Right ventricle myocardium inferior (tissue), 1 donor: ENCODE results near the gene SRCAP. TPM values are rescaled to one million over a fixed set of nuclear protein-coding genes. Genes with fewer than 3 reads are reported as not detected.

ENCODE experiments used
- ATAC-seq: fragments of 200-7000 bp; cut with Tn5 transposase; one replicate; pipeline ENCODE4 v1.9.1; 2020; ENCODE audit warnings: mild to moderate bottlenecking, moderate library complexity
- DNase-seq: peaks from one replicate; pipeline ENCODE4 v3.0.0; 2021; ENCODE audit errors: missing footprints
- intact Hi-C: fragments of 100-400 bp; cut with DNase I; formaldehyde crosslinking; loops from one replicate; pipeline ENCODE4 v1.11.0; 2022
- total RNA-seq: library from RNA; stranded (reverse); fragmentation: NEBNext Ultra II Directional; extraction: Animal tissue kit (Norgen Biotek cat#: 25700); gene quantifications from one replicate; pipeline ENCODE4 v1.2.1, GENCODE V29; 2021
- donor health status: DM: no; HTN: yes; CAD: no; lungs with severe emphysema.

Gene SRCAP
- total RNA-seq, 1 donor from 2014 or later, result 39.7 TPM

DNA sequence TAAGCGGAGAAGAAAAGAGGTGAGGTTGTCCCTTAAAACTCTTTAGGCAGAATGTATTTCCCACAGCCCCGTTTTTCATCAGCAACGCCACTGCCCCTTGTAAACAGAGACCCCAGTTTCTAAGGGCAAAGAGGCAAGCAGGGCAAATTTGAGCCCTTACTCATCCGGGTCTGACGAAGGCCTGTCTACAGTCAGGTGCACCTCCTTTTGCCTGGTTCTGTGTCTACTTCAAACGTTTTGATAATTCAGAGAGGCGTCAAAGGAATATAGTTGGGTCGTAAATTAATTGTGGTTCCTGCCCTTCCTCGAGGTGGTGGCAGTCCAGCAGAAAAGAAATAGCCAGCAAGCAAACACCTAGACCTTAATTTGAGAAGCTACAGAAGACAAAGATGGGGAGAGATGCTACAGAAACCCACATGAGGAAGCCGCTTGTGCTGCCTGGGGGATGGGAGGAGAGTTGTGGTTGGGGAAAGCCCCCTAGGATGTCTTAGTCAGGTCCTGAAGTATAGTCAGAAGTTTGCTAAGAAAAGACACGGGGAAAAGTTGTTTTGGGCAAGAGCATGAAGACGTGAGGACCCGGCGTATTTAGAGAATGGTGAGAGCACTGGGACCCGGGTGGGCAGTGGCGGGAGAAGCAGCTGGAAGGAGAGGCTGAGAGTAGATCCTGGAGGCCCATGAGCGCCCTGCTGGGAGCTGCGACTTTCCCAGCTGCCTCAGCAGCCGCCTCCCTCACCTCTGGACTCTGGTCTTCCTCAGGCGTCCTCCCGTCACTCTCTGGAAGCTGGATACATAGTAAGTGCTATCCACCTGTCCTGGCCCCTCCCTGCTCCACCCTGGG lies 38.3 kb upstream of the SRCAP start:
- intact Hi-C loops, result loop anchor here (5.0 kb wide), 1 partner anchor 37 kb away; the partner anchor contains the start of gene SRCAP
- no peak for ATAC-seq
- DNase-seq, result no peak

DNA sequence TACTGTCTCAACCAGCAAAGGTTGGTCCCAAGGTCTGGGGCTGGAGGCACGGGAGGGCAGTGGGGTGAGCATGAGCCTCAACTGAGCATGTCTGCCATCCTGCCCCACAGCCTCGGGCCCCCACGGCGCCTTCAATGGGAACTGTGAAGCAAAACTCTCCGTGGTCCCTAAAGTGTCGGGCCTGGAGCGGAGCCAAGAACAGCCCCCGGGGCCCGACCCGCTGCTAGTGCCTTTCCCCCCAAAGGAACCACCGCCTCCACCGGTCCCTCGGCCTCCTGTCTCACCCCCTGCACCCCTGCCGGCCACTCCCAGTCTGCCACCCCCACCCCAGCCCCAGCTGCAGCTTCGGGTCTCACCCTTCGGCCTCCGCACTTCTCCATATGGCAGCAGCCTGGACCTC lies 36.5 kb upstream of the SRCAP start:
- ATAC-seq (no peak), DNase-seq (no peak)
- intact Hi-C loops, result loop anchor here (5.0 kb wide), 1 partner anchor 35 kb away; the partner anchor contains the start of gene SRCAP

DNA sequence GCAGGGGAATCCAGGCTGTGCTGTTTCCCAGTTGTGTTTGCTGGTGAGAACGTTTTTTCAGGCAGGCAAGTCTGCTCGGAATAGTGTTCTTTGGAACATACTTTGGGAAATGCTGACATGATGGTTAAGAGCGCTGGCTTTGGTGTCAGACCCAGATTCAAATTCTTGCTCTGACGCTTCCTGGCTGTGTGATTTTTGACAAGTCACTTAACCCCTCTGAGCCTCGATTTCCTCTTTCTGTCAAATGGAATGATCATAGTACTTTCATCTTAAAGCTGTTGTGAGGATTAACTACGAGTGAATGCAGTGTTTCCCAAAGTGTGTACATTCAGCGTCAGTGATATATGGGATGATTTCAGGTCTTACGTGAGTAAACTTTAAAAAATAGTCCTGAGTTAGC lies 35.9 kb upstream of the SRCAP start:
- ATAC-seq (no peak), DNase-seq (no peak)
- intact Hi-C loops, result loop anchor here (5.0 kb wide), 1 partner anchor 34 kb away; the partner anchor contains the start of gene SRCAP

DNA sequence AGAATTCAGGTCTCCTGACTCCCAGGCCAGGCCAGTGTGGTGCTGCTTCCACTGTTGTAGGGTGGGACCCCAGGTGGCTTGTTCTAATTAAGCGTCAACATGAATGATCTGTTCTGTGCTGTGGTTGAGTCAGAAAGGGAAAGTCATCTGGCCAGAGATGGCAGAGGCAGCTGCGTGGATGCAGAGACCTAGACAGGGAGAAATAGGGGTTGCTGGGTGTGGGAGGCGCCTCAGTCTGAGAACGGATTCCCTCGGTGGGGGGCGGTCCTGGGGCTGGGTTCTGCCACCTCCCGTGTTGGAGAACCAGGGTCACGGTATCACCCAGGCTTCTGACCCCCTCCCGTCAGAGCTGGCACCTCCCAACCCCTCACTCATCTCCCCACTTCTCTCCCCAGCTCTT lies 35.2 kb upstream of the SRCAP start:
- DNase-seq (no peak), ATAC-seq (no peak)
- intact Hi-C loops, result loop anchor here (5.0 kb wide), 1 partner anchor 33 kb away; the partner anchor contains the start of gene SRCAP

DNA sequence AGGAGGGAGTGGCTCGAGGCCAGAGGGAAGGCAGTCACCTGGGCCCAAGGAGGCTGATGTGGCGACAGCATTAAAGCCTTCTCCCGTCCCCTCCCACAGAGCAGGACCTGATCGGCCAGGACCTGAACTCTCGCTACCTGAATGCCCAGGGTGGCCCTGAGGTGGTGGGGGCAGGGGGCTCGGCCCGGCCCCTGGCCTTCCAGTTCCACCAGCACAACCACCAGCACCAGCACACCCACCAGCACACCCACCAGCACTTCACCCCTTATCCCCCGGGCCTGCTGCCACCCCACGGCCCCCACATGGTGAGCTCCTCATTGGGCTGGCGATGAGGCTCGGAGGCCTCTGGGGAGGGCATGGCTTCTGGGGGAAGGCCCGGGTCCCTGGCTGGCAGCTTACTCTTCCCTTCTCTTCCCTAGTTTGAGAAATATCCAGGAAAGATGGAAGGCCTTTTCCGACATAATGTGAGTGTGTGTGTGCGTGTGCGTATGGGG lies 34.3 kb upstream of the SRCAP start:
- DNase-seq, result no peak
- intact Hi-C loops, result loop anchor here (5.0 kb wide), 1 partner anchor 33 kb away; the partner anchor contains the start of gene SRCAP
- ATAC-seq, result no peak

DNA sequence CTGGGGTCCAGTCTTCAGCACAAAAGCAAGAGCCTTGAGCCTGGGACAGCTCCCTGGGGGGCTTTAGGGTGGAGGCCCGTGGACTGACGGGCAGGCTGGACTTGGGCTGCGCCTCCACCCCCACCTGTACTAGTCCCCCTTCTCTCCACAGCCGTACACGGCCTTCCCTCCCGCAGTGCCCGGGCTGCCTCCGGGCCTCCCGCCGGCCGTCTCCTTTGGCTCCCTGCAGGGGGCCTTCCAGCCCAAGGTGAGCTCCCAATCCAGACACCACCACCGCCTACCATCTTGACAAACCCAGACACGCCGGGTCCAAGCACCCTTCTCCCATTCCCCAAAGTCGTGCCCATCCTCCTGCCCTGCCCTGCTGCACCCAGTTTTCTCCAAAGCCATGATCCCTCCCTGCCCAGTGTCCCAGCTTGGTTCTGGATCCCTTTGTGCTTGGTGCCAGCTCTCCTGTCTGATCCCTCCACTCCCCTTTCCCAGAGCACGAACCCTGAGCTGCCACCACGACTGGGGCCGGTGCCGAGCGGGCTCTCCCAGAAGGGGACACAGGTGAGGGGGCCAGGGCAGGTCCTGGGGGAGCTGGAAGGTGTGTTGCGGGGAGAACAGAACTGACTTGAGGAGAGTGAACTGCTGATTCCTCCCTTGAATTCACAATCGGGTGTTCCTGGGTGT lies 33.7 kb upstream of the SRCAP start:
- no peak for DNase-seq
- no peak for ATAC-seq
- intact Hi-C loops, result no loop called here

DNA sequence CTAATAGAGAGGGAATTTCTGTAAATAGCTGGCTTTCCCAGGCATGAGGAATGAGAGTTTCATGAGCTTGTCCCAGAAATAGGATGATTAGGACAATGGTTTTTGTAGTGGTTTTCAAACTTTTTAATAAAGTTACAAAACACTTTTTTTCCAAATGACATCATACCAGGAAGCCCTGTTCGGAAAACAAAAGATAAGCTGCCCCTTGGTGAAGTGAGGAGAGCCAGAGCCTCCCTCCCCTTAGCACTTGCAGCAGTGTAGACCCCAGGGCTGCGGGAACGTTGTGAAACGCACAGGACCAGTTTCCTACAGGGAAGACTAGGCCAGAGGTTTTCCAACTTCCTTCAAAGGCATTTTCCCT lies 33.2 kb upstream of the SRCAP start:
- intact Hi-C loops, result no loop called here
- DNase-seq, result no peak

DNA sequence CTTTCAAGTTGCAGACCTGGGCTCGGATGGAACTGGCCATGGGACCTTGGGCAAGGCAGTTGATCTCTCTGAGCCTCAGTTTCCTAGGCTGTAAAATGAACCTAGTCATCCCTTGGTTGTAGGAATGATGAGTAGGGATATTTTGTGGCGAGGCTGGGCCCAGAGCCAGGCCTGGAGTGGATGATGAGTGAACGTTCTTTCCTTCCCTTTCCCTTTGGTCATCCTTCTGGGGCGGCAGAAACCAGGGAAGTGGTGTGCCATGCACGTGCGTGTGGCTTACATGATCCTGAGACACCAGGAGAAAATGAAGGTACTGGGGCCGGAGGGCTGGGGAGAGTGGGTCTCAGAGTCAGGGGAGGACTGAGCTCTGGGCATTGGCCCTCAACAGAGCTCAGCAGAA lies 32.3 kb upstream of the SRCAP start:
- no peak for ATAC-seq
- intact Hi-C loops, result no loop called here

More for the DNA sequence above, 33.2 kb upstream of the SRCAP start:
- no peak for ATAC-seq

DNA sequence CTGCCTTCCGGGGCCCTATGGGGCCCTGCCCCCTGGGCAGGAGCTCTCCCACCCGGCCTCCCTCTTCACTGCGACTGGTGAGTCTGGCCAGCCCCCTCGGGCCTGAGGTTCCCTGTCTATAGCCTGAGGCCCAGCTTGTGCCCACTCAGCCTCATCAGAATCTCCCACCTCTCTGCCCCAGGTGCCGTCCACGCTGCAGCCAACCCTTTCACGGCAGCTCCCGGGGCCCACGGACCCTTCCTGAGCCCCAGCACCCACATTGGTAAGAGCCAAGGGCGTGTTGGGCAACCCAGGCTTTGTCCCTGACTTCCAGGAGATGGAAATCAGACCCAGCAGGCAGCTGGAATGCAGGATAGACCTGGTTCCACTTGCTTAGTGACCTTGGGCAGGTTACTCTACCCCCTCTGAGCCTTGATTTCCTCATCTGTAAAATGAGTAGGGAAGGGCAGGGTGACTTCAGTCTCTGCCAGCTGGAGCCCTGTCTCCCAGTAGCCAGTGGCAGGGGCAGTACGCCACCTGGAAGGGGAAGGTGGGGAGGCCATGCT lies 31.5 kb upstream of the SRCAP start:
- no peak for ATAC-seq
- intact Hi-C loops, result no loop called here
- DNase-seq, result no peak

More for the DNA sequence above, 32.3 kb upstream of the SRCAP start:
- no peak for DNase-seq

DNA sequence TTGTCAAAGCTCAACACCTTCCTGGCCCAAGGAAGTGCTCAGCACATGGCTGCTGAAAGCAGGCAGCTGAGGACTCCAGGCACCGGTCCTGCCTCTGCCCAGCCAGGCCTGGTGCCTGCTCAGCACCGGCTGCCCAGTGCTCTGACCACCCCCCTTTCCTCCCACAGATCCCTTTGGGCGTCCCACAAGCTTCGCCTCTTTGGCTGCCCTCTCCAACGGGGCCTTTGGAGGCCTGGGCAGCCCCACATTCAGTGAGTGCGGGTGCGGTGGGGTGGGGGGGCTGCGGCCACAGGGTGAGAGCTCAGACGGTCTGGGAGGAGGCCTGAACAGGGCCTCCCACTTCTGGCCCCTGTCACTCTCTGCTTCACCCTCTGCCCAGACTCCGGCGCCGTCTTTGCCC lies 30.6 kb upstream of the SRCAP start:
- DNase-seq, result no peak
- ATAC-seq, result no peak

DNA sequence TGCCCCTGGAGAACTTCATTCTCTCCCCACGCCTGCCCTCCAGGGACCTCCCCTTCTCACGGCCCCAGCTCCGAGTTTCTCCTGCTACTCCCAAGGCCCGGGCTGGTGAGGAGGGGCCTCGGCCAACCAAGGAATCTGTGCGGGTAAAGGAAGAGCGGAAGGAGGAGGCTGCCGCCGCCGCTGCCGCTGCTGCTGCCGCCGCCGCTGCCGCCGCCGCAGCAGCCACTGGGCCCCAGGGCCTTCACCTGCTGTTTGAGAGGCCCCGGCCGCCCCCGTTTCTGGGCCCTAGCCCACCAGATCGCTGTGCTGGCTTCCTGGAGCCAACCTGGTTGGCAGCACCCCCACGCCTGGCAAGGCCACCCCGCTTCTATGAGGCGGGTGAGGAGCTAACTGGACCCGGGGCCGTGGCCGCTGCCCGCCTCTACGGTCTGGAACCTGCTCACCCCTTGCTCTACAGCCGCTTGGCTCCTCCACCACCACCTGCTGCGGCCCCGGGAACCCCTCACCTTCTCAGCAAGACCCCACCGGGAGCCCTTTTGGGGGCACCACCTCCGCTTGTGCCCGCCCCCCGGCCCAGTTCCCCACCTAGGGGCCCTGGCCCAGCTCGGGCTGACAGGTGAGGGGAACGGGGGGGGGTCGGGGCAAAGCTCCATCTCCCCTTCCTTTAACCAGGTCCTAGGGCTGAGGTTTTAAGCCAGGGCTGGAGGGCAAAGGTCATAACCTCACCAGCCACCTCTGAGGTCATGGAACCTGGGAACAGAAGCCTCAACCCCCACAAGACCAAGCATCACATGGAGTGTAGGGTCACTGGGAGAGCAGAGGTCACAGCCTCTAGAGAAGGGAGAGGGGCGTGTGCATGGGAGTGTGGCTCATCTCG lies 29.7 kb upstream of the SRCAP start:
- DNase-seq, result no peak
- ATAC-seq, result peak; percentile 14
- intact Hi-C loops, result no loop called here

More for the DNA sequence above, 30.6 kb upstream of the SRCAP start:
- intact Hi-C loops, result no loop called here

DNA sequence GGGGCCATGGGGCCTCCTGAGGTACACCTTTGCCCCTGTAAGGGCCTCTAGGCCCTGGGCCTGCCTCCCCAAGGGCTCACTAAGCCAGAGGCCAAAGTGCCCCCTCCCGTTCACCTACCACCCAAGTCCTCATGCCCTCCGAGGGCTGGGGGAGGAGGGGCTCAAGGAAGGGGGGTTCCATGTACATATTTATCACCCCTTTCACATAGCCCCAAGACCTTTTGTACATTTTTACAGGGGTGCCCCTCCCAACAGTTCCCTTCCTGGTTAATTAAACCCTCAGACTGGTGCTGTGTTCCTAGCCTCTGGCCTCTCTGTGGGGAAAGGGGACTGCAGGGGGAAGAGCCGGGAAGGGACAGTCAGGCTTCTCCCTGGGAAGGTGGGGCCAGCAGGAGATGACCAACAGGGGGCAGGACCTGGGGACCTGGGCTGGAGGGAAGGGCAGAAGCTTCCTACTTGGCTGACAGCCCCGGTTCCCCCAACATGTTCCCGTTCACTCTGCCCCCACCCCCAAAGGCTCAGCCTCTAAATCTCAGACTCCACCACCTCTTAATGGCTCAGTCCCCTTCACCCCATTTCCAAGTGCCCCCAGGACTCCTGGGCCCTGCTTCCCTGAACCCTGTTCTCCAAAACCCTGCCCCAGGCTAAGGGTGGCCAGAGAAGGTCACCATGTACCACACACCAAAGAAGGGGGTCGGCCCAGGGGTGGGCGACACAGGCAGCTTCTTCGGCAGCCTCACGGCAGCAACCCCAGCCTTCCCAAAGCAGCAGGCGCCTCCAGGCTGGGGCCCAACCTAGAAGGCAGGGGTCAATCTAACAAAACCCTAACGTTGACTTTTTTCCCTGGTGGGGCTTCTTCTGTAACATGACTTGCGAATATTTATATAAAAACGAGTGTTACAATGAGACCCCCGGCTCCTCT lies 28.8 kb upstream of the SRCAP start:
- intact Hi-C loops, result no loop called here
- DNase-seq, result no peak
- ATAC-seq, result no peak

DNA sequence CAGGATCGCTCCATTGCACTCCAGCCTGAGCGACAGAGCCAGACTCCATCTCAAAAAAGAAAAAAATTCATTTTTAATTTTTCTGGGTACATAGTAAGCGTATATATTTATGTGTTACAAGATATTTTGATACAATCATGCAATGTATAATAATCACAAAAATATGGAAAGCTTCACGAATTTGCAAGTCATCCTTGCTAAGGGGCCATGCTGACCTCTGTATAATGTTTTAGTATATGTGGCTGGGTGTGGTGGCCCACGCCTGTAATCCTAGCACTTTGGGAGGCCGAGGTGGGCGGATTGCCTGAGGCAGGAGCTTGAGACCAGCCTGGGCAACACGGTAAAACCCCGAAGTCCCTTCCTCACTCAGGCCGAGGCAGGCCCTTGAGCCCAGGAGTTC lies 23.8 kb upstream of the SRCAP start:
- DNase-seq (no peak), ATAC-seq (no peak)
- intact Hi-C loops, result no loop called here

DNA sequence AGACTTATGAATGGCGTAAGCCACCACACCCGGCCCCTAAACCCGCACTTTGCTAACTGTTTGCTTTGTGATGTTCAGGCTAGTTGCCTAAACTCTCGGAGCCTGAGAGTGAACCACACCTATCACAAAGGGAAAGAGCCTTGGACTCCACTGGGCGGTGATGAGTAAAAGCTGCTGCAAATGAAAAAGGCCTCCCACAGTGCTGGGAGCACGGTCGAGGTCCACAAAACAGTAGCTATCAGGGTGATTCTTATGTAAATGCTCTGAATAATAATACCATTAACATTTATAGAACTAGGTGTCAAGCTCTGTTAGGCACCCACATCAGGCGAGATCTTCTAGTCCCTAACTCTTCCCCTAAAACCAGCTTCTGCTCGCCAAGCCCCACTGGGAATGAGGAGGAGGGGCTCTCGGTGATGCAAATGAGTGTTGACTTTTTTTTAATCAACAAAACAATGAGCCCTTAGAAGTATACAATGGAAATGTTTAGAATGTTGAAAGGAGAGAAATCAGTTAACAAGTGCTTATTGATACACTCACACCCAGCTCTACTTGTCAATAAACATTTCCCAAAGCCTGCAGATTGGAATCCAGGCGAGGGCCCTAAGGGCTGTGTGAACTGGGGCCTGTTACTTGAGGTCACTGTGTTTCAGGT lies 20.9 kb upstream of the SRCAP start:
- intact Hi-C loops, result no loop called here
- ATAC-seq (no peak), DNase-seq (no peak)

DNA sequence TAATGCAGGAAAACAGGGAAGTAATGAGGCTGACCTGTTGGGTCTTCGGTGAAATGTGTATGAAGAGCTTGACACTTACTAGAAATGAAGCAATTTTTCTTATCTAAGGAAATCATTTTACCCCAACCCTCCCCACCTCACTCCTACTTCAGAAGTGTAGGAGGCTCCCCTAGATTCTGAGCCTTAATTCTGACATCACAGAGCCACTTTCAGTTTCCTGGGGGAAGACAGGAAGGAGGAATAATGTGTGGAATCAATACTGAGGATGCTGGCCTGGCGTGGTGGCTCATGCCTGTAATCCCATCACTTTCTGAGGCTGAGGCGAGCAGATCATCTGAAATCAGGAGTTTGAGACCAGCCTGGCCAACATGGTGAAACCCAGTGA lies 20.4 kb upstream of the SRCAP start:
- intact Hi-C loops, result no loop called here
- ATAC-seq, result no peak

DNA sequence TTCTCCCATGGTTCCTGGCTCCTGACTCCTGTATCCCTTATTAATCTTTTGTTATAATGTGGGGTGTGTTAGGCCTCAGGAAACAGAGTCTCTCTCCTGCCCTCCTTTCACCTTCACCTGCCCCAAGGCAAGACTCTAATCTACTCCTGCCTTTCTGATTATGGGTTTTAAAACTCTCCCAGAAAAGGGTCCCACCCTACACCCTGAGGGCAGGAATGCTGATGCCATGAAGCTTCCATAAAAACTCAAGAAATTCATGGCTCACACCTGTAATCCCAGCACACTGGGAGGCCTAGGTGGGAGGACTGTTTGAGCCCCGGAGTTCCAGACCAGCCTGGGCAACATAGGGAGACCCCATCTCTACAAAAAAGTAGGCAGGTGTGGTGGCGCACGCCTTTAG lies 18.6 kb upstream of the SRCAP start:
- intact Hi-C loops, result no loop called here
- ATAC-seq (no peak), DNase-seq (no peak)

More for the DNA sequence above, 20.4 kb upstream of the SRCAP start:
- DNase-seq, result no peak

DNA sequence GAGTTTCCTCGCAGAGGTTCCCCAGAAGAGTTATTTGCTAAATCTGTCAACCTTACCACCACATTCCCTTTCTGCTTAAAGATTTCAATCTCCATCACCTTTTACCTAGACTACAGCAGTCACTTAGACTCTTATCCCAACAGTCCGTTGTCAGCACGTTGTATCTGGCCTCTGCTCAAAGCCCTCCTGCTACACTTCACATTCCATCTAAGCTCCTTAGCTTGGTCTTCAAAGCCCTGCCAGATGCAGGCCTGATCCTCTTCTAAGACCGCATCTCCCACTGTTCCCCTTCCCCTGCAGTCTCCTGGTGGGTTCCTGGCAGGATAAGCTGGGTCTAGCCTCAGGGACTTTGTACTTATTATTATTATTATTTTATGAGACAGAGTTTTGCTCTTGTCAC lies 10.3 kb upstream of the SRCAP start:
- intact Hi-C loops, result no loop called here
- DNase-seq (no peak), ATAC-seq (no peak)
